ENCODE data around the gene MYBPC1.
A peak's percentile ranks its signal among the peaks of the same experiment; 100 is the strongest.

Gene MYBPC1

DNA sequence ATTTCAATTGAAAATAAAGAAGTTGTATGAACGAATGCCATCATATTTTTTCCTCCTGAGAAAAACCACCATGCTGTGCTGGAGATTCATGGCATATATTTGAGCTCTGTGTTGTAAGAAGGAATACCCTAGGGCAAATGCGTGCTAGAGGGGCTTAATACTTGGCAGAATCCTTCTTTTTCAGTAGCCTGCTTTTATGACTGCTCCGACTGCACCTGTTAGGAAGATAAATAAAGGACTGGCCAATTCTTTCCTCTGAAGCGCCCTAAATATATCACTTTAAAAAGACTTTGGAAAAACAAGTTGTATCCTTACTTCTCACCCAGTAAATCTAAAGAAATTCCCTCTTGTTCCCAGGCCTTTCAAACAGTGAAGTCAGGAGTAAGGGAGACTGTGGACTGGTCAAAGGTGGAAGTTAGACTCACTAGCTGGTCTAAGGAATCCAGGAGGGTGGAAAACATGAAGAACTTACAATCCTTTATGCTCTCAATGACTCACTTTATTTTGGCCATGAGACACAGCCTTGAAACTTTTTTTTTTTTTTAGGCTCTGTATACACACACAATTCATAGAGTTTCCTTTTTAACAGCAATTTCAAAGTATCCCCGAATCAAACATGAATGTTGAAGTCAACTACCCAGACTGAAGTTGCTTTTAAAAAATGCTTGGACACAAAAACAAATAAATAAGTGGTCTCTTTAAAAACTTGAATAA, 5.2 kb downstream of the MYBPC1 start:
- no peak overlapping the region for H3K4me3 ChIP-seq (ENCODE audit: low read depth, low read length)

DNA sequence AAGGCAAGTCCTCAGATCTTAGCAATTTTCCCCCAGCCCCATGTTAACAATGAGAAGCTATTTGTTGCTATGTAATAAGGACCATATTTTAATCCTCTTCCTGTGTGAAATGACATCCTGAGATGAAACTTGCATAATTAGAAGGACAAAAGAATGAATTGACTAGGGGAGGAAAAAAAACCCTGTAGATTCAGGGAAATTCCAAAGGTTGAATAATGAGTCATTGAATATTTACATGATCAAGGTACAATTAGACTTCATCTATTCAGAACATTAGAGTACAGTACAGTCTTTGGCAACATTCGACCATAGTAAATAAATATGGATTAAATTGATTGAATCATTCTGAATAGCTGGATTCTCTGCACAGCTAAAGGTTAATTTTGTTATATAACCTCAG, 9.4 kb downstream of the MYBPC1 start:
- no peak overlapping the region for H3K4me3 ChIP-seq (ENCODE audit: low read depth, low read length)

DNA sequence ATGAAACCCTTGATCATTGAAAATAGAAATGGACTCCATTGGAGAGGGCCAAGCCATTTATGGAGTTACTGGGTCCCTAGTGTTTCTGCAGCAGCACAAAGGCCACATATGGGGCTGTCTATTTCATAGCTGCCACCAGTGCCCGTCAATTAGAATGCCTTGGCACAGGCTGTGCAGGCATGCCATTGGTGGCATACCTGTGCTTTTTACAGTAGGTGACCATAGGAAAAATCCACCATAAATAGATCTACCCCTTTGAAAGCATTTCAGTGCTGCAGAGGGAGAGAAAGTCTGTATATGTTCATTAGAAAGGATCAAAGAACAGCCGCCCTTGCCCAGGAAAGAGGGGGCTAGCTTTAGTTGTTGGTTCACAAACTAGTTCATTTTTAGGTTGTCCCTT, 13.1 kb downstream of the MYBPC1 start:
- no peak overlapping the region for H3K4me3 ChIP-seq (ENCODE audit: low read depth, low read length)

DNA sequence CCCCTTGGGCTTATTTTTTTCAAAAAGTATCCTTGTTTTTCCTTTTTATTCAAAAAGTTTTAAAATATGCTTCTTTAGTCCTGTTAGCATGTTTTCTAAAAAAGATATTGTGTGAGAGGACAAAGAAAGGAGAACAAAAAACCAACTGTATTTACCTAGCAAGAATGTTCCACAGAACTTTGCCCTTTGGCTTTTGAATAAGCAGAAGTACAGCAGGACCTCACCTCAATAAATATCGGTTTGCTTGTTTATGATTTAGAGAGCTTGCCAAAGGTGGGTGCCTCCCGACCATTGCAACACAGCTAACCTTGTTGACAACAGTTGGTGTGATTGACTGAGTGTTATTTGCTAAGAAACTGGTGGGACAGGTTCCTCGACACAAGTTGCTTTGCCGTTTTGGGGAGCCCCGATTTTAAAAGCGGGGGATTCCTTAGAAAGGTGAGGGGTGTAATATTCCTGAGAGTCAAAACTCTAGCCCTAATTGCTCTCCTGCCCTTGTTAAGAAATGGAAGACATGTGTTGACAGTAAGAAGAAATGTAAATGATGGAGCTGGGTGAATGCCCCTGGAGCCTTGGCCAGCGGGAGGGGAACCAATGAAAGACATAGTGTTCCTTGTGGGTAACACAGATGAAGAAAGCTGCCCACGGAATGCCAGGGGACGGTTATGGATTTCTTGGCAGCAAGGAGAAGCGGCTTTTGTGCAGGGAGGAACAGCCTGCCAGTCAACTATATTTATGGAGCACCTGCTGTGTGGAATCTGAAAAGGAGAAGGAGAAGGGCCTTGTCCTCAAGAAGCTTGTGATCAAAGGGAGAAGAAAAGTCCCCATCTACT, 13.7 kb downstream of the MYBPC1 start:
- no peak overlapping the region for H3K4me3 ChIP-seq (ENCODE audit: low read depth, low read length)

DNA sequence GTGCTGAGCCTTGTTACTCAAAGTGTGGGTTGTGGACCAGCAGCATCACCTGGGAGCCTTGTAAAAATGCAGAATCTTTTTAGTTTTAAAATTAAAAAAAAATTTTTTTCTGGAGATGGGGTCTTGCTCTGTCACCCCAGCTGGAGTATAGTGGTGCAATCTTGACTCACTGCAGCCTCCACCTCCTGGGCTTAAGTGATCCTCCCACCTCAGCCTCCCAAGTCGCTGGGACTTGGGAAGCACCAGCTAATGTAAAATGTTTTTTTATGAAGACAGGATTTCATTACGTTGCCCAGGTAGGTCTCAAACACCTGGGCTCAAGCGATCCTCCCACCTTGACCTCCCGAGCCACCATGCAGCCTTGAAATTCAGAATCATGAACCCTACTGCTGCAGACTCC, 14.4 kb downstream of the MYBPC1 start:
- no peak overlapping the region for H3K4me3 ChIP-seq (ENCODE audit: low read depth, low read length)

DNA sequence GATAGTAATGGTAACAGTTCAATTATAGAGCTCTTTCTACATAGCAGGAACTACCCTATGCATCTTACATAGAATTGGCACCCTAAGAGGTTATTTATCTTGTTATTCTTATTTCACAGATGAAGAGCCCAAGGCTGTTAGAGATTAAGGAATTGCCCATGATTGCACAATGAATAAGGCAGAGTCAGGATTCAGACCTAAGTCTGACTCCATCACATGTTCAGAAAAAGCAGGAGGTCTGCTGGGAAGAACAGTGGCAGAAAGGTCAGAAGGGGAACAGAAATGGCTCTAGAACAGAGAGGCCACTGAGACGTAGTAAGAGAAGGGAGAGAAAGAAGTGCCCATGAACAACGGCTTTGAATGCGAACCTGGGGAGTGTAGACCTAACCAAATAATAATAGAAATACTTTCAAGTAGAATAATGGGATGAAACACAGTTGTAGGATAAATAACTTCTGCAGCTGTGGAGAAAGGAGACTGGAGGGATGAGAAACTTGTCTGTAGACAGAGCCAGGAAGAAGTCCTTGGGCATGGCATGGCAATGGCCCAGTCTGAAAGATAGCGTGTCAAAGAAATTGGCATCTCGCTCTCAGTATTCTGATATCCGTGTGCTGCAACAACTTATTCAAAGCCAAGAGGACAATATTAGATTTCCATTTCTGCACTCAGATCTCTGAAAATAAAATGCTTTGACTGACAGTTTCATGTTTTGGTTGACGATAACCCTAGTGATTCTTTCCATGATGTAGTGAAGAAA, 17.6 kb downstream of the MYBPC1 start:
- no peak overlapping the region for H3K4me3 ChIP-seq (ENCODE audit: low read depth, low read length)

DNA sequence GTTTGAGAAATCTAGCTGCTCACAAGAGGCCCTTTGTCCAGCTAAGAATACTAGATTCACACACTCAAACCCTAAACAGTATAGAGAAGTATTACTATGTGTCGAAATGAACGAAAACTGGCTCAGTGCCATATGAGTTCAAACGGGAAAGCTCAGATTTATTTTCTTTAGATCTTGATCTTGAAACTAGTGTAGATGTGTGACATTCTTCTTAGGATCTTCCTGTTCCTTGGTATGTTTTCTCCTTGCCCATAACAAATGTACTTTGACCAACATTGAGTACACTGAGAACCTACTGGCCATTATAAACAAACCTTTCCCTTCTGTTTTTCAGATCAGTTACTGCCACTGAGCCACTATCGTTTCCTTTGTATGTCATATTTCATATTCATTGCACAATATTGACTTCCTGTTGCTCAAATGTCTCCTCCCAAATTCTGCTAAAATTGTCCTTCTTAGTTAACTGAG, 21.3 kb downstream of the MYBPC1 start:
- no peak overlapping the region for H3K4me3 ChIP-seq (ENCODE audit: low read depth, low read length)

DNA sequence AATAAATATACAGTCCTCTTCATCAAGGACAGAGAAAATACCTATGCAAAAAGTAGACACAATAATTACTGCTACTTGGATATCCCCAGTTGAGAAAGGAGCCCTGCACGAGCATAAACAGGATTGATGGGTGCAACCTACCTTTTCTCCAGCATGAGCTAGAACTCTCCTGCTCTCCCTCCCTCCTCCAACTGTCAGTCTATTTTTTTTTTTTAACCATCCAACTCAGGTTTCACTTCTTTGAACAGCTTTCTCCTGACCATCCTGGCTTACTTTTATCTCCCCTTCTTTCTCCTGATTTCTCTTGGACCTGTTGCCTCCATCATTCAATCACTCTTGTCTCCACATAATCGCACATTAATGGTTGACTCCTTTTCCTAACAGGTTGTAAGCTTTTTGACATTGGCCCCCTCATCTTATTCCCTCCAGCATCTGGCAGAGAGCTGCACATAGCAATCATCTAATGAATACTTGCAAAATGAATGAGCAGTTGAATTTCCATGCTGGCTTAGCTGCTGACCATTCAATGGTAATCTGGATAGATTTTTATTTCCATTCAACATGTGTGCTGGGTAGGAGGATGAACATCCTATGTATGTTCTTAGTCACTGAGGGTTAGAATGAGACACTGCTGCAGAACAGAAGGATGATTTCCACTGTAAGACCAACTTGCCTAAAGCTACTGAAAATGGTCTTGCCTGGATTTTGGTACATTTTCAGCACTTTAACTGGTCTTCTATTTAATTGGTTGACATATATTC, 24.4 kb downstream of the MYBPC1 start:
- H3K4me3 ChIP-seq (ENCODE audit: low read depth, low read length): no peak overlapping the region

DNA sequence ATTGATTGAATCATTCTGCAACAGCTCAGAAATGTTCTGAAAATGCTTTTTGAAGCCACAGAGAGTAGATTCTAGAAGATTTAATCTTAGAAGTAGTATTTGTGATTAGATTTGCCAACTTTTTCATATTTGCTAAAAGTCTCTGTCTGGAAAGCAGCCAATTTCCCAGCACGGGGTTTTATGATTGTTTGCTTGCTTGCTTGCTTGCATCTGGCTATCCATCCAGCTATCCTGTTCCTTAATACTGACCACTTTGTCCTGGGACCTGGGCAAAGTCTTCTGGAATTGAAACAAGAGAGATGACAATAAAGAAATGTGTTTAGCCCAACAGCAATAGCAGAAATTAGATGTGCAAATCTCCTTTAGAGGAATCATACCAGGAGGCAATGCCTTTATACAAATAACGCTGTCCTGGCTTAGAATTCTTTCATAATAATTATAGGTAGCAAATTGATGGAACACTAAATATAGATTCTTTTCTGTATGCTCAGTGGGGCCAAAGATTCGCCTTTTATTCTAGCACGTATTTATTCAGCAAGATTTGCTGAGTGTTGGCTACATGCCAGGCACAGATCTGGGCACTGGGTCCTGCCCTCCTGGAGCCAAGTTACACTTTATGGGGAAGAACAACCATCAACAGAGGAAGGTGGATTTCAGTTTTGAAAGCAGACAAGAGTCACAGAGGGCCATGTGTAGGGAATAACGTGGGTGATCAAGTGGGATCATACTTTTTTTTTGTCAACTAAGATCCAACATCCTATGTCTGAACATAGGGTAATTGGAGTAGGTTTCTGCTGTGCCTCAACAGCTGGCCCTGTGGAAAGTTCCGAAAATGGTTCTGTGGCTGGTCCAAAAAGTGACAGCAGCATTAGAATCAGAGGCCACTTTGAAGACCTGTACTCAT, 25.3 kb downstream of the MYBPC1 start:
- H3K4me3 ChIP-seq (ENCODE audit: low read depth, low read length): no peak overlapping the region

DNA sequence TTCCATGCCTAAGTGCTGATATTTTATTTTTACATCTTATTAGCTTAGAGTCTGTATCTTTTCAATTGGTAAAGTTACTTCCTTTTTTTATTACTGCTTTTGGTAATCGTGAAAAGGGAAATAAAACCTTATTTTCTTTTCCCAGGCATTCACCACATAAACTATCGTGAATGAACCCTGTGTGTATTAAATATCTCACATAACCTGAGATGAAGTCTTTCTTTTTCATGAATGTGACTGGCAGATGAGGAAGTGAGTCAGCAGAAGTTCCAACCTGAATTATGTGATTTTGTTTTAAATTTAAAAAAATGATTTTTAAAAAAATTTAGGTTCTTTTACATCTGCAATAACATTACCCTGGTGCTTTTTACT, 26.0 kb downstream of the MYBPC1 start:
- no peak overlapping the region for H3K4me3 ChIP-seq (ENCODE audit: low read depth, low read length)

DNA sequence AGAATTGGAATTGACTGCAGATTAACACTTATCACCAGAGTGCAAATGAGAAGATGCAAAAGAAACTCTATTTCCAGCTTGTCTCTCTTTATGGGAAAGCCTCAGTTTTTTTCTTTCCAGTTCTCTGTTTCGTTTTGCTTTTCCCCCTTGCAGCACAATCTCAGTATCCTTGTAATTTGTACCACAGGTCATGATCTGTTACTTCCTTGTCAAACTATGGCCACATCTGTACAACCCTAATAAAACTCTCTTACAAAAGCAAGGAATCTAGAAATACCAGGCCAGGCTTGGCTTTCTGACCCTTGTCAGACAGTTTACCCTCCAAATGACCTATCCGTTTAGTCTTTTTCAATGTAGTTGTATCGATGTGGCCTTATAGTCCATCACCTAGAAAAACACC, 33.9 kb downstream of the MYBPC1 start:
- H3K4me3 ChIP-seq (ENCODE audit: low read depth, low read length): no peak overlapping the region

DNA sequence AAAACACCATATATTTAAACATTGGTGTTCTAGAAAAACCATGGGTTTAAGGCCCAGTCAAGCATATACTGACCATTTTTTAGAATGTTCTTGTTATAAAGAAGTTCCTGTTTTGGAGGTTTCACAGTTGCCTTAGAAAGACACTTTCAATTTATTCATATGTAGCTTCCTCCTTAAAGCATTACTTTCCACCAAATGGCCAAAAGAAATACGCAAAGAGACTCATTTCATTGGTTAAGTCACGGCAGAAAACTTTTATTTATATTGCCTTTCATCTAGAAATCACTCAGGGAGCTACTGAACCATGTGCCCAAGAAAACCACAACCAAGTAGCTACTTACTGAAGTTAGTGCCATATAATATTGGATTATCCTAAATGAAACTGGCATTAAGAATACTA, 40.0 kb downstream of the MYBPC1 start:
- no peak overlapping the region for H3K4me3 ChIP-seq (ENCODE audit: low read depth, low read length)

DNA sequence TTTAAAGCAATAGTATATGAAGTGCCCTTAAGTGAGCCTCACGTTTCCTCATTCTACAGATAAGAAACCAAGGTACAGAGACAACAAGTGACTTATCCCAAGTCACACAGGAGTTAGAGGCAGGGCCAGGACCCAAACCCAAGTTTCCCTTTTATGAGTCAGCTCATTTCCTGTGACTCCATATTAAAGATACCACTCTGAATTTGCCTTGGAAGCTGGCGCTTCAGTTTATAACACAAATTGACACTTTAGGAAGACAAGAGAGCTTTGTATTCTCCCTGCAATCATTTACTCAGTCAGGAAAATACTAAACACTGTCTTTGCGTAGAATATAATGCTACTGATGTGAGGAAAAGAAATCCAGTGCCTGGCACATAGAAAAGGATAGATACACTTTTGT, 43.2 kb downstream of the MYBPC1 start:
- no peak overlapping the region for H3K4me3 ChIP-seq (ENCODE audit: low read depth, low read length)

DNA sequence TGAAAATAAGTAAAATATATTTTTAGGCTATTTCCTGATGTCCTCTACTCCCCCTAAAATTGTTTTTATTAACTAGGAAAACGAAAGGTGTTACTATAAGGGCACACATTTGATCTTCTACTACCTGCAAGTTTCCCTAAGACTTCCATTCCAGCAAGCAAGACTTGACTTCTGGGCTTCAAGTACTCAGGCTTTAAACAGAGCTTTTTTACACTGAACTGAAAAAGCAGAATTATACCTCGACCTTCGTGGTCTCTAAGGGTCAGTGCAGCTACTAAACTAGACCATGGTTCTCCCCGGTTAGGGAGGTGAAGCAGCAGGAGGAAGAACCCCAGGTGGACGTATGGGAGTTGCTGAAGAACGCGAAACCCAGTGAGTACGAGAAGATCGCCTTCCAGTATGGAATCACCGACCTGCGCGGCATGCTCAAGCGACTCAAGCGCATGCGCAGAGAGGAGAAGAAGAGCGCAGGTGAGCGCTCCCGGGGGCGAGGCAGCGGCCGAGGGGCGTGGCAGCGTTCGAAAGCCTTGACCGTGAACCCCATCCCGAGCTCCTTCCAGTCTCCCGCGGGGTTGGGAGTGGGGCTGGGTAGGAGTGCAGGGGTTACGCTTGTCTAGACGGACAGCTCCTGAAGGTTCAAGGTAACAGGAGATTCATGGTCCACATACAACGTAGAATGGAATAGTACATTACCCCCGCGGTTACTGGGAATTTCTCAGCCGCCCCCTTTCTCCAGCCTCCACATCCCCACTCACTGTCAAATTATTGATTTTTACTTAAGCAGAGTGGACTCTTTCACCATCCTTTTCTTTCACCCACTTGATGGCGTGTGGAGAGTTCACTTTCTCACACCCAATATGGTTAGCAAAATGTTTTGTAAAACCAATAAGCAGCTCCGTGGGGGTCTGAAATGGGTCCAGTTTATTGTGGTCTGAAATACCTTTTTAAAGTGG, 47.6 kb downstream of the MYBPC1 start:
- peak overlapping the region; percentile 30 for H3K4me3 ChIP-seq (ENCODE audit: low read depth, low read length)

DNA sequence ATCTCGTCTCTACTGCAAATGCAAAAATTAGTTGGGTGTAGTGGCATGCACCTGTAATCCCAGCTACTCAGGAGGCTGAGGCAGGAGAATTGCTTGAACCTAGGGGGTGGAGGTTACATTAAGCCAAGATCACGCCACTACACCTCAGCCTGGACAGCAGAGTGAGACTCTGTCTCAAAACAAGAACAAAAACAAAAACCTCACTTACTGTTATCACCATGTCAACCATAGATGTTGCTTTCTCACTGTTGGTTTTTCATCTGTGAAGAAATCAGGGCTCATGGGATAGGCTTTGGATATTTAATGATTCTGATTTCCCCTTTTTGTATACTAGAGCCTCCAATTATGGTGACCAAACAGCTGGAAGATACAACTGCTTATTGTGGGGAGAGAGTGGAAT, 52.9 kb downstream of the MYBPC1 start:
- H3K4me3 ChIP-seq (ENCODE audit: low read depth, low read length): no peak overlapping the region

DNA sequence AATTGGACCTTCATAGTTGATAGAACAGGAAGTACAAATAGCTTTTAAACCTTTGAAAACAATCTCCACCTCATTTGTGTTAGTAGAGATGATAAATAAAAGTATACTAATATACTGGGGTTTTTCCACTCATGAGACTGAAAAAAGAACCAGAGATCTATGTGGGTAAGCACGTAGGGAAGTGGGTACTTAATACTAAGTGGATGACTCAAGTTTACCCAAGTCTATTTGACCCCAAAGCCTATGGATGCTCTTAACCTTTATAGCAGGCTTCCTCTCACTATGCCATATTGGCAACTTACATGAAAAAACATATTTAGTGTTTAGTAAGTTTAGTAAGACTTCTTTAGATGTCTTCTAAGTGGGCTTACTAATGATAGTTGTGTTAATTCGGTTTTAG, 53.4 kb downstream of the MYBPC1 start:
- no peak overlapping the region for H3K4me3 ChIP-seq (ENCODE audit: low read depth, low read length)

DNA sequence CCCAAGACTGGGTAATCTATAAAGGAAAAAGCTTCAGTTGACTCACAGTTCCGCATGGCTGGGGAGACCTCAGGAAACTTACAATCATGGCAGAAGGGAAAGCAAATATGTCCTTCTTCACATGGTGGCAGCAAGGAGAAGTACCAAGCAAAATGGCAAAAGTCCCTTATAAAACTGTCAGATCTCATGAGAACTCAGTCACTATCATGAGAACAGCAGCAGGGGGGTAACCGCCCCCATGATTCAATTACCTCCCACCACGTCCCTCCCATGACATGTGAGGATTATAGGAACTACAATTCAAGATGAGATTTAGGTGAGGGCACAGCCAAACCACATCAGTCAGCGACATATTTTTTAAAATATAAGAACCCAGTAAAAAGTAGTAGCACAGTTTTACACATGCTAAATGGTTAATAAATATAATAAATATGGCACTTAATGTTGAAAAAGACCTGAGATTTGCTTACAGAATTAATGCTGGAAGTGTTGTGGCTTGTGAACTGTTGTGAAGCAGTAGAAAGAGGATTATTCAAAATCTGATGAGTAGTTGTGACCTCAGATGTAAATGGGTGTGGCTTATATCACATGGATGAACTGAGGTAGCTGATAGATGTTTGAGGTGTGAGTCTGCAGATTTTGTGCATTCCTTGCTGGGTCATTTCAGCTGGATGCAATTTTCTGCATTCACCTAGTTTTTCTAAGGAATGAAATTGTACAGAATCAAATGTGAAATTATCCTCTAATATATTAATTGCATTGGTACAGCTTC, 55.8 kb downstream of the MYBPC1 start:
- H3K4me3 ChIP-seq (ENCODE audit: low read depth, low read length): no peak overlapping the region

DNA sequence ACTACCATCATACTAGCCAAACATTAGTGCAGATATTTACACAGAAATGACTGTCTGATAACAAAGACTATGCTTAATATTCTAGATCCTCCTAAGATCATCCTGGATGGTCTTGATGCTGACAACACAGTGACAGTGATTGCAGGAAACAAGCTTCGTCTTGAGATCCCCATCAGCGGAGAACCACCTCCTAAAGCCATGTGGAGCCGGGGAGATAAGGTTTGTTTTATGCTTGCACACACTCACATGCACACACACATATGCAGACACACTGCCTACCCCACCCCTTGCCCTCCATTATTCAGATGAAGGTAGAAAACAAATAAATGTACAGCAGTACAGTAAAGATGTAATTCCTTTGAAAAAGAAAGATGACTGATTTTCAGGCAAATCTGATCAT, 58.3 kb downstream of the MYBPC1 start:
- no peak overlapping the region for H3K4me3 ChIP-seq (ENCODE audit: low read depth, low read length)

All from iPS-11a (cell line).